Measurements from ENCODE around the gene ARHGEF38.

Gene ARHGEF38

GRCh38 chr4:105551965-105552746, at the start of gene ARHGEF38:
ARHGEF38 (plus strand) TSS chr4:105552620; CDS start chr4:105552766, 146 bp downstream.
- DNase-seq, result no peak

DNA sequence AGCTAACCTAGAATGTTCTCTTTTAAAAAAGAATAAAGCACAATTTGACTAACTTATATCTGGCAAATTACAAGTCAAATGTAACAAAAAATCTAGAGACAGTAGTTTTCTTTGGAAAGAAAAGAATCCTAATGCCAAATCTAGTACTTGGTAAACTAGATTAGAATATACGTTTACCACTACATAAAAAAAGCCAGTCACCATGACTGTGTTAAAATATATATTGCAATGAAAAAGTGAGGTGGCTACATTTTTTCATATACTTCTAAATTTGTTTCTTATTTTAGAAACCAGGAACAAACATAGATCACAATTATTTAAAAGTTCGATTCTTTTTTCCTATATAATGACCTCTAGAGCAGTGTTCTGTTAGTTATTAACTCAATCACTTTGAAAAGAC, 48.9 kb upstream of the ARHGEF38 start:
- DNase-seq, result no peak

DNA sequence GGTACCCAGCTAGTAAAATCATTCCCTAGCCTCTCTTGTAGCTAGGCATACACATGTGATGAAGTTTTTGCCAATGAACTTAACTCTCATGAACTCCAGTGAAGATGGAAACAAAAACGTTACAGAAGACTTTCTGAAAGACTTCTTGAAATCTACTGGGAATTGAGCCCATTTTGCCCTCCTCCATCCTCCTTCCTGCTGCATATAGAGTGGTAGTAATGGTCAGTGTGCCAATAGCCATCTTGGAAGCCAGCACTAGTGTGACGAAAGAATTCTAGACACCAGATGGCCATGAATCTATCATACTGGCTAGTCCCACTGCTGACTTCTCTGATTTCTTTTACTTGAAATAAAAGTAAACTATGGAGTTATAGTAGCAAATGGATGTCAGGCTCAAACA, 47.7 kb upstream of the ARHGEF38 start:
- DNase-seq, result no peak

DNA sequence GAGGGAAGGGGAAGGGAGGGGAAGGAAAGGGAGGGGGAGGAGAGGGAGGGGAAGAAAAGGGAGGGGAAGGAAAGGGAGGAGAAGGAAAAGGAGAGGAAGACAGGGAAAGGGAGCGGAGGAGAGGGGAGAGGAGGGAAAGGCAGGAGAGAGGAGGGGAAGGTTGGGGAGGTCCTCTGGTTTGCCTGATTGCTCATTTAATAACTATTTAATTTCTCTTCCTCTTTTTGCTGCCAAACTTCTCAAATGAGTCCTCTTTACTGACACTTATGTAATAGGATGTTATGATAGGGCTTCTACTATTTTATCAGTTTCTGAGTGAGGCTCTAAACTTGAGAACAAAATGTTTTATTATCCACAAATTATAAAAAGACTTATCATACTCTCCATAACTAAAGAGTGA, 43.1 kb upstream of the ARHGEF38 start:
- peak; percentile 69 for DNase-seq

- no peak for DNase-seq
Observed at GRCh38 chr4:105509714-105510113, 42.7 kb upstream of the ARHGEF38 start.

DNA sequence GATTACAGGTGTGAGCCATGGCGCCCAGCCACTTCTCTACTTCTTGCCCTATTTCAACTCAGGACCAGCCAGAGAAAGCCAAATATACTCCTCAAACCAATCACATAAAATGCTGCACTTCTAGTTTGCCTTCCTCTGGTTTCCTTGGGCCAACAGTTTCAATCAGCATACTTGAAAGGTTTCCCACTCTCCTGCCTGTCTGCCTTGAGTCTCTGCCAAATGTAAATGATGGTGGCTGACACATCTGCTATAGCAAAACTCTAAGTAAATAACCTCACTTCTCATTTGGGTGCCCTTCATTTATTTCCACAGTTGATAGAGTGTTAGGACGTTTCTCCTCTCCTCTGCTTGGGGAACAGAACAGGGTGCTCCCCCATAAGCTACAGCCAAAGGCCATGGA, 42.2 kb upstream of the ARHGEF38 start:
- DNase-seq, result no peak

- DNase-seq, result no peak
Observed at GRCh38 chr4:105520819-105521790, 31.3 kb upstream of the ARHGEF38 start.

DNA sequence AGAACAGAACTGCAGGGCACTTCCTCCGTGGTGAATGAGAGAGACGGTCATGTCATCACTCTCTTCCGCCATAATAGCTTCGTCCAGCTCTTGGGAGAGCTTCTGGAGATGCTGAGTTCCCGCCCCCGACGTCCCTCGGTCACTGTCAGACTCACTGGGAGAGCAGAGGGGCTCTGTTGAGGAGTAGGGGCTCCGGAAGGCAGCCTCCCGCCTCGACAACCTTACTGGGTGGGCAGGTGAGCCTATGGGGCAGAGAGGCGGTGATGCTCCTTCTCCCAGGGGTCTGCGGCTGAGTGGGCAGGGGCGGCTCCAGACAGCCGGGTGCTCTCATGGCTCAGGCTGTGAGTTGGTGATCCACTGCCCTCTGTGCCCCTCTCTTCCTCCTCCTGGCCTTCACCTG, 25.8 kb upstream of the ARHGEF38 start:
- DNase-seq, result no peak

DNA sequence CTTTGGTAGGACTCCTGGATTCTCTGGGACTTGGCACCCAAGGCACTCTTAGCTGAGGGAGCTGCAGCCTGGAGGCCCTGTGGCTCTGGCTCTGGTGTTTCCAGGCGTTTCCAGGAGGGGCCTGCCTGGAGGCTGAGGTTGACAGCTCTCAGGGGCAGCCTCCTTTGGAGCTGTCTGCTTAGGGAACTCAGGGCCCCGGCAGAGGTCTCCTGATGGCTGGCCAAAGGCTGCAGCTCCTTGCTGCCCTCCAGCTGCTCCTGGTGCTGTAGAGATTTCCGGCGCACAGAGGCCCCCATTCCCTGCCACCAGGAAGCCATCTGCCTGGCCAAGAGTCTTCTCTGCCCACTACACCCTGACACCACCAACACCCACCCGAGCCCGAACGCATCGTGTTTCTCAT, 25.3 kb upstream of the ARHGEF38 start:
- DNase-seq, result no peak

DNA sequence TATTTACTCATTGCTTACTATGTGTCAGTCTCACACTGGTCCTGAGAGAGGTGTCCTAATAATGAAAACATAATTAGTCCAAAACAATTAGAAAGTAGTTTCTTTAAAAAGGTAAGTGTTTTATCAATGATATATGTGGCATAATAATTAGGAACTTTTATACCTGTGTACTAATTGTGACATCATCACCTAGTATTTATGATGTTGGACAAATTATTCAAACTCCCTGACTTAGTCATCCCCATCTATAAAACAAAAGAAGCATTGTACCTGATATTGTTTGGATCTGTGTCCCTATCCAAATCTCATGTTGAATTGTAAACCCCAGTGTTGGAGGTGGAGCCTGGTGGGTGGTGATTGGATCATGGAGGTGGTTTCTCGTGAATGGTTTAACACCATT, 15.8 kb upstream of the ARHGEF38 start:
- DNase-seq, result no peak

- no peak for DNase-seq
Observed at GRCh38 chr4:105541420-105541819, 11.0 kb upstream of the ARHGEF38 start.

GRCh38 chr4:105542039-105542438, 10.4 kb upstream of the ARHGEF38 start:
- DNase-seq, result no peak

DNA sequence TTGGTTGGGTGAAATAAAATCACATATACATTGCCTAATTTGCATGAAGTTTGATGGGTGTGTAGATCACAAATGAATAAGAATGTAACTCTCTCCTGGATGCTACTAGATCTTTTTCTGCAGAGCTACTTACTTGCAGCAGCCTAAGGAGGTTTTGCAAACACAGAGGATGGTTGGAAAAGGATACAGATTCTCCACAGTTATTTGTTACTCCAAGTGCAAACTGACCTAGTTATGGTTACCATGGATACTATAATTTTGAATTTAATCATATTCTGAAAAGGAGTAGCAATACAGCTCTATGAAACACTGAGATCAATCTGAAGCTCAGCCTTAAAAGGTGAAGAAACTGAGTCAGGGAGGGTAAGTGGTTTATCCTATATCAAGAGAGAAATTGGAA, 9.1 kb upstream of the ARHGEF38 start:
- DNase-seq, result no peak

DNA sequence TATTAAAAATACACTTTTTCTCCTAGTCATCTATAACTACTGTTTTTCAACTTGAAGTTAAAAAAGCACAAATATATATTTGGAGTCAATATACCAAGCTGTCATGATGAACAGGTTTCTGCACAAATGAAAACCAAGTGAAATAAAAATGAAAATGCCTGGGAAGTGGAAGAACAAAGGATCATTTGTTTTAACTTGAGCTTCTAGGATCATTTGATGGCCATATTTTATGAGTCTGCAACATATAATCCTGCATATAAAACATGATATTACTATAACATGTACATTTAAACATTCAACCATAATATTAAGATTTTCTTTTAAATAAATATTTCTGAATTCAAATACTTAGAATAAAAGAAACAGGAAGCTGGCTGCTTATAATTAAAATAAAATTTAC, 8.5 kb upstream of the ARHGEF38 start:
- DNase-seq, result no peak

- DNase-seq, result no peak
Observed at GRCh38 chr4:105544520-105545286, 7.7 kb upstream of the ARHGEF38 start.

DNA sequence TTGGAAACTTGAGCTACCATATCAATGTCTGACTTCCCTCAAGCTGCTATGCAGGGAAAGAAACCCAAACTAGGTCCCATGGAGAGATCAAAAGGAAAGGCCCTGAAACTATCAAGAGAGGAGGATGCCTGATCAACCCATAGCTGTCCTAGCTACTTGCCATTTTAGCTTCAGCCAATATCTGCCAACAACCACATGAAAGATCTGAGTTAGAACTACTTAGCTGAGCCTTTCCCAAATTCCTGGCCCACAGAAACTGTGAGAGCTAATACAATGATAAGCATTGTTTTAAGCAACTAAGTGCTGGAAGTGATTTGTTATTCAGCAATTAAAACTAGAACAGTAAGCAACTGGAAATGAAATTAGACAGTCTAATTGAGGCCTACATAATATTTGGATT, 6.3 kb upstream of the ARHGEF38 start:
- DNase-seq, result no peak

GRCh38 chr4:105547769-105548168, 4.7 kb upstream of the ARHGEF38 start:
- no peak for DNase-seq

DNA sequence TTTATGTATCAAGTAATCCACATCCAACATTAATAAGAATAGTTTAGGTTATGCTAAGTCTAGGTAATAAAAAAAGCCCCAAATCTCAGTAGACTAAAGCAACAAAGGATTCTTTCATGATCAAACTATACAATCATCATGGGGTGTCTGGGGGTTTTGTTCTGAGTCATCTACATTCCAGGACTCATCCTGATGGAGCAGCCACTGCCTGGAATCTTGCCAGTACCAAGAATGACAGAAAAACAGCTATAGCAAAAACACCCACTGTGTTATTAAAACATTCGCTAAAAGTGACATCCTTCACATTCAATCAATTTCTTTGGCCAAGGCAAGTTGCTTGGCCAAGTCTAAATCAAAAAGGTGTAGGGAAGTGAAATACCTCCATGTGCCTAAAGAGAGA, 3.9 kb upstream of the ARHGEF38 start:
- DNase-seq, result no peak

DNA sequence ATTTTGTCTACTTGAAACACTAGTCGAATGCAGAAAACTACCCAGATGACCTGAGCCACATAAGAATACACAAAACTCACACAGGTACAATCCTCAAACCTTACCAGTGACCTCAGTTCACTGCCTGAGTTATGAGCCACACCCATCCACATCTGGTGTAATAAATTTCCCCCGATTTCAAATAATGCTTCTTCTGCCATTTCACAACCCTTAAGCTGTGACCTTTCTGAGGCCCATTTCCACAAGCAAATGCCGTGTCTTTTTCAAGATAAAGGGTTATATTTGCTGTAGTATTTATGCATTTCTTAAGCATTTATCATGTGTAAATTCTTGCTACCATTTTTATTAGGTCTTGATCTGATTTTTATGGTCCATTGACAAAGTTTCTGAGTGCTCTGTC, 1.8 kb upstream of the ARHGEF38 start:
- DNase-seq, result no peak

DNA sequence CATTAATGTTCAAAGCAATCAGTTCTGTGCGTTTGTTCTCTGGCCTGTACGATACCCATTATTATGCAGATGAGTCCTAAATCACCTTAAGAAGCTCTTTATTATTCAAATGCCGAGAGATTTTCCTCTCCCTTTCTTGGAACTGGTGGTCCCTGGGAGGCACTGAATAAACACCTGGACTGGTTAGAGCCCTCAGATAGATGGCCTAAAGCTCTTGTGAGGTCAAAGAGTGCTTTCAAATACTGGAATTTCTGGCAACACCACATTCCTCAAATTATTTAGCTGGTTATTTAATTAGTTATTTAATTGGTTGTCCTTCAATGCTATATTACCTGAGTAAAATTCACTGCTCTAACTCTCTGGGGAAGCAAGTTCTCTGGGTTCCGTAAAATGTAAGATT, 3.0 kb downstream of the ARHGEF38 start:
- no peak for DNase-seq

DNA sequence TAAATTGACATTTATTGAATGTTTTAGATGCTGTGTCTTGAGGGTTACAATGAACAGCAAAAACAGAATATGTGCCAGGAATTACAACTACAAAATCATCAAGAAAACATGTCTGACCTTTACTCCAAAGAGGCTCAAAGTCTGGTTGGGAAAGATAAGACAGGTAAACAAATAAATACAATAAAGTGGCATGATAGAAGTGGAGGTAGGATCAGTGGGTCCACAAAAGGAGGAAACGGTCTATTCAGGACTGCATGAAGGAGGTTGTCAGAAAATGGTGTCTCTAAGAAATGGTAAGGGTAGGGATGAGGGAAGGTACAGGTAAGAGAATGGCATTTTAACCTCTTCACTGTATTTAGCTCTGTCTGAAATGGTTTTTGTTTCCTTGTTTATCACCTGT, 3.8 kb downstream of the ARHGEF38 start:
- no peak for DNase-seq

GRCh38 chr4:105558277-105558676, 5.9 kb downstream of the ARHGEF38 start:
- no peak for DNase-seq

GRCh38 chr4:105560421-105560848, 8.0 kb downstream of the ARHGEF38 start:
- no peak for DNase-seq
